MM.1S (cell line): Measurements from ENCODE around the gene MIEN1.

Experiments used
- EZH2 ChIP-seq: fragments of 300-600 bp; sonication (generic); optimal IDR thresholded peaks from 2 replicates; pipeline ENCODE3; 2017; ENCODE audit warnings: low read depth, mild to moderate bottlenecking, antibody characterized with exemption, low read length, mixed read lengths
- EZH2phosphoT487 ChIP-seq: fragments of 300-600 bp; sonication (generic); IDR thresholded peaks from 2 replicates; pipeline ENCODE4 v1.6.1; 2018; ENCODE audit warnings: antibody characterized with exemption, low read length
- TF ChIP-seq, protein P1 (sequence below): fragments of 300-600 bp; sonication (generic); IDR thresholded peaks from 2 replicates; pipeline ENCODE4 v1.5.1; 2016; ENCODE audit warnings: antibody characterized with exemption, low read length, mixed read lengths

DNA sequence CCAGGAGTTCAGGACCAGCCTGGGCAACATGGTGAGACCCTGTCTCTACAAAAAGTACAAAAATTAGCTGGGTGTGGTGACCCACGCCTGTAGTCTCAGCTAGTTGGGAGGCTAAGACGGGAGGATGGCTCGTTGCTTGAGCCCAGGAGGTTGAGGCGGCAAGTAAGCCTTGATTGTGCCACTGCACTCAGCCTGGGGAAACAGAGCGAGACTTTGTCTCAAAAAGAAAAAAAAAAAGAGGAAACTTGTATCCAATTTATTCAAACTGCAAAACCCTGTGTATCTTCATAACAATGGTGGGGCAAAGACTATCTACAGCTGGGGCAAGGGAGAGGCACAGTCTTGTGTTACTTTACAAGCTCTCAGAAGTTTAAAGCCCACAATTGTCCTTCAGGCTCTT lies 28.9 kb upstream of the MIEN1 start:
- TF ChIP-seq, protein P1, sequence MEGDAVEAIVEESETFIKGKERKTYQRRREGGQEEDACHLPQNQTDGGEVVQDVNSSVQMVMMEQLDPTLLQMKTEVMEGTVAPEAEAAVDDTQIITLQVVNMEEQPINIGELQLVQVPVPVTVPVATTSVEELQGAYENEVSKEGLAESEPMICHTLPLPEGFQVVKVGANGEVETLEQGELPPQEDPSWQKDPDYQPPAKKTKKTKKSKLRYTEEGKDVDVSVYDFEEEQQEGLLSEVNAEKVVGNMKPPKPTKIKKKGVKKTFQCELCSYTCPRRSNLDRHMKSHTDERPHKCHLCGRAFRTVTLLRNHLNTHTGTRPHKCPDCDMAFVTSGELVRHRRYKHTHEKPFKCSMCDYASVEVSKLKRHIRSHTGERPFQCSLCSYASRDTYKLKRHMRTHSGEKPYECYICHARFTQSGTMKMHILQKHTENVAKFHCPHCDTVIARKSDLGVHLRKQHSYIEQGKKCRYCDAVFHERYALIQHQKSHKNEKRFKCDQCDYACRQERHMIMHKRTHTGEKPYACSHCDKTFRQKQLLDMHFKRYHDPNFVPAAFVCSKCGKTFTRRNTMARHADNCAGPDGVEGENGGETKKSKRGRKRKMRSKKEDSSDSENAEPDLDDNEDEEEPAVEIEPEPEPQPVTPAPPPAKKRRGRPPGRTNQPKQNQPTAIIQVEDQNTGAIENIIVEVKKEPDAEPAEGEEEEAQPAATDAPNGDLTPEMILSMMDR = no peak
- TF ChIP-seq EZH2phosphoT487 = no peak
- TF ChIP-seq EZH2 = no peak
